Measurements from ENCODE around the gene TRIL. TPM values are rescaled to one million over a fixed set of nuclear protein-coding genes. Genes with fewer than 3 reads are reported as not detected.

The TRIL gene
- total and polyA plus RNA-seq, 9 of the 15 experiments (the other 6 are each of a cell fraction or from before 2014, with no cell fraction given): not detected

DNA sequence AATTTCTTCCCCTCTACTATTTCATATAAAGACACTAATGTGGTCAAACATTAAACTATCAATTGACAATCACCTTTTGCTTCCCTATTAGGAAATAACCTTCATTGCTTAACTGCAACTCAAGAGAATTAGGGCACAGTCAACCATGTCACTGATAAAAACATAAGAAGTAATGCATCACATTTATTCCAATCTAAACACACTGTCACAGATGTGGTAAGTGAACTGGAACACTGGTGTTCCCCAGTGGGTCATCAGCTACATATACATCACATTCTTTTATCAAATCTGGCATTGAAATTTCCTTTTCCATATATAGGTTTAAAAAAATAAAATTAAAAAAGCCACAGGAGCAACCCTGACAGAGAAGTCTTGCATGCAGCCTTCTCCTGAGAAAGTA lies 3.7 kb downstream of the TRIL start:
- Histone ChIP-seq H3K79me2 (ENCODE audit: control insufficient read depth, insufficient read depth, low read length) (no peaks in the 10 kb centered on the region), H3K9ac (ENCODE audit: insufficient read depth in 1 of 2, low read depth in 2 of 2, low read length in 2 of 2) (no peak overlapping the region), H3K4me1 (replicated peaks in 1 of 2; ENCODE audit: control insufficient read depth in 2 of 2, insufficient read depth in 2 of 2, low read length in 2 of 2) (no peaks in the 10 kb centered on the region), H3K9me3 (replicated peaks; ENCODE audit: control insufficient read depth, insufficient read depth, low read depth, low read length) (no peaks in the 10 kb centered on the region), H3K27me3 (ENCODE audit: control insufficient read depth in 2 of 2, insufficient read depth in 2 of 2, low read length in 2 of 2) (no peaks in the 10 kb centered on the region), H3K27ac (ENCODE audit: extremely low read depth, low read depth, low read length) (no peak overlapping the region), H4K20me1 (replicated peaks; ENCODE audit: control insufficient read depth, insufficient read depth, low read length) (no peaks in the 10 kb centered on the region), H3K36me3 (ENCODE audit: control insufficient read depth, insufficient read depth, low read length) (no peaks in the 10 kb centered on the region), H3K4me2 (ENCODE audit: insufficient read depth, low read length) (no peak overlapping the region), H3K9me1 (ENCODE audit: control insufficient read depth, insufficient read depth, low read length) (no peaks in the 10 kb centered on the region), H3K4me3 (no peak overlapping the region), H2AFZ (ENCODE audit: low read depth, low read length) (no peak overlapping the region)
- in situ Hi-C loops (cut with MboI): no loop called here
- no TSS peak for BruUV-seq (replicated peaks)
- intact Hi-C loops (cut with micrococcal nuclease): no loop called here
- TF ChIP-seq HCFC1 (IDR thresholded peaks at IDR 0.05; ENCODE audit: low read depth, low read length): no peak
- TF ChIP-seq MEIS2 (IDR thresholded peaks at IDR 0.05; ENCODE audit: partially characterized antibody): no peak
- TF ChIP-seq, protein P1, sequence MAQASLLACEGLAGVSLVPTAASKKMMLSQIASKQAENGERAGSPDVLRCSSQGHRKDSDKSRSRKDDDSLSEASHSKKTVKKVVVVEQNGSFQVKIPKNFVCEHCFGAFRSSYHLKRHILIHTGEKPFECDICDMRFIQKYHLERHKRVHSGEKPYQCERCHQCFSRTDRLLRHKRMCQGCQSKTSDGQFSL (CRISPR knock-in tag; IDR thresholded peaks at IDR 0.05): no peak
- TF ChIP-seq, protein P1 (tag; IDR thresholded peaks at IDR 0.05): no peak
- no peak for TF ChIP-seq ZC3H4 (CRISPR knock-in tag; IDR thresholded peaks at IDR 0.05; ENCODE audit: borderline replicate concordance)
- no peak for TF ChIP-seq RAD51 (IDR thresholded peaks at IDR 0.05; ENCODE audit: borderline replicate concordance, low read depth)
- TF ChIP-seq ZSCAN32 (CRISPR knock-in tag; IDR thresholded peaks at IDR 0.05): no peak
- TF ChIP-seq FOXJ3 (CRISPR knock-in tag; IDR thresholded peaks at IDR 0.05): no peak
- TF ChIP-seq POLR2H (tag; IDR thresholded peaks at IDR 0.05; ENCODE audit: low read depth): no peak
- TF ChIP-seq NR2C2 (CRISPR knock-in tag; IDR thresholded peaks at IDR 0.05): no peak
- no peak for TF ChIP-seq NR2C2 (tag; IDR thresholded peaks at IDR 0.05)
- ChIA-PET POLR2A (no interaction called here), CTCF (ENCODE audit: low intra/inter-chr PET ratio) (no interaction called here)
- ATAC-seq (no peak), DNase-seq (ENCODE audit: extremely low read depth in 1 of 4, low spot score in 3 of 4) (no peak), FAIRE-seq (no peak)

Data from K562 (cell line).